ENCODE results near the gene NUP62.
"Not testable (repeated sequence)": the region's sequence is repeated elsewhere in the genome, so short reads cannot be mapped to it uniquely, and the experiment has no call there.

NUP62 gene

DNA sequence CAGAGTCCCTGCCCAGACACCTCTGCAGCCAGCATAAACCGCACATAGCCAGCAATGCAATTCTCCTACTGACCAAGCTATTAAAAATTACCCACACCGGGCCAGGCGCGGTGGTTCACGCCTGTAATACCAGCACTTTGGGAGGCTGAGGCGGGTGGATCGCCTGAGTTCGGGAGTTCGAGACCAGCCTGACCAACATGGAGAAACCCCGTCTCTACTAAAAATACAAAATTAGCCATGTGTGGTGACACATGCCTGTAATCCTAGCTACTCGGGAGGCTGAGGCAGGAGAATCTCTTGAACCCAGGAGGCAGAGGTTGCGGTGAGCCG, 4.5 kb downstream of the NUP62 start:
- not testable (repeated sequence) for DNase-seq

DNA sequence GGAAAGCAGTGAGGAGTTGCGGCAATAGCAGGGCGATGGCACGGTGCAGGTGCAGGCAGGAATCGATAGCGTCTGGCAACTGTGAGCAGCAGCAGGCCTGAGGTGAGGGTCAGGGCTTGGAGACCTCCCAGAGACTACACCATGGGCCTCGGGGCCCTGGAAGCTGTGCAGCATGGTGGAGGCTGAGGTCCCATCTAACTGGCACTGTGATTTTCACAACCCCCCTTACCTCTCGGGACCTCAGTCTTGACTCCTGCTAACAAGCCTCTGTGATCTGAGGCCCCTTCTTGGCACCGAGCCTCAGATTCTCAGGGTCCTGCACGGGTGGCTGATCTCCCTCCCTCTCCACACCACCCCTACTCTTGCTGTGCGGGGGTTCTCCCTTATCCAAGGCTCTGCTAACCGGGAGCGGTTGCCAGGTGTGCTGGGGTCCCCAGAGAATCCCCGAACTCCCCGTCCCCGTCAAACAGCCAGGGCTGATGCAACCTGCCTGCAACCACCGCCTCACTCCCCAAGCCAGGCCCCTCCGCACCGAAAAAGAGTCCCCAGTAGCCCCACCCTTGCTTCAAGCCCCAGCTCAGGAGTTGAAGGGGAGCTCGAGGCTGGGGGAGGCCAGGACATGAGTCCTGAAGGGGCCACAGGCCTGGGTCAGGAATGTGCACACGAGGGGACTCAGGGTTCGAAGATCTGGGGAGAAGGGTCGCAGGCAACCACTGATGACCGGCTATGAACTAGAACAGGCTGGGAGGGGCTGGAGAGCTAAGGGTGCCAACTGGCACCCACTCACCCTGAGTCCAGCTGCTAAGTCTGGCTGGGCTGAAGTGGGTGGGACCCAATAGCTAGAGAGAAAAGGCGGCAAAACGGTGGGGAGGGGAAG, 5.1 kb downstream of the NUP62 start:
- no peak for DNase-seq

DNA sequence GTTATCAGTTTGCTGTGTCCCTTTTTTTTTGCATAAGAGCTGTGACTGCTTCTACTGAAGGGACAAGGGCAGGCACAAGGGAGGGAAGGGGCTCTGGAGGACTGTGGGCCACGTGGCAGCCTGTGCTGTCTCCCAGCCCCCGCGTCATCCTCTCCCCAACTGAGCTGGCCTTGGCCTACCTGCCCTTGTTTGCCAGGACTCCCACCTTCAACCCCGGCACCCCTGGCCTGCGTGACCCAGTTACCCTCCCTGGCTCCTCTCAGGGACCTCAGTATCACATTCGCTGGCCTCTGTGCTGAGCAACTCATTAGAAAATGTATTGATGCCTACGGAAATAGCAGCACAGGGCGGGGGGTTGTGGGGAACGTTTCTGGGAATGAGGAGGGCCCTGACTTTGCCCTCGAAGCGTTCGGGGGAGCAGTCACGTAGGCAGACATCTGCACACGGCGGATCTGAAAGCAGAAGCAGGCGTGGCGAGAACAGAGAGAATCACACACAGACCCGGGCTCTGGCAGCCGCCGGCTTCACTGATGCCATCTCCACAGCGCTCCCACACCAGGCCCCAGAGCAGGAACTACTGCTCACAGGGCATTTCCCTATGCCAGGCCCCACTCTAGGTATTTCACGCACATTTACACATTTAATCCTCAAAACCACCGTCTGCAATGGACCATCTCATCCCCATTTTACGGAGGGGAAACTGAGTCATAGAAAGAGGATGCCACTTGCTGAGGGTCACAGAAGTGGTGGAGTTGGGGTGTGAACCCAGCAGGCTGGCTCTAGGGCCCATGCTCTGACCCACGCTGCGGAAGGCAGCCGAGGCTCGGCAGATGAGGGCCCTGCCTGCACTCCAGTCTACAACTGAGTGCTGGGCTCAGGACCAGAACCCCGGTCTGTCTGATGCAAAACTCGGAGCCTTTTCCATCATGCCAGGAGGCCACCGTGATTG, 6.0 kb downstream of the NUP62 start:
- DNase-seq = no peak

DNA sequence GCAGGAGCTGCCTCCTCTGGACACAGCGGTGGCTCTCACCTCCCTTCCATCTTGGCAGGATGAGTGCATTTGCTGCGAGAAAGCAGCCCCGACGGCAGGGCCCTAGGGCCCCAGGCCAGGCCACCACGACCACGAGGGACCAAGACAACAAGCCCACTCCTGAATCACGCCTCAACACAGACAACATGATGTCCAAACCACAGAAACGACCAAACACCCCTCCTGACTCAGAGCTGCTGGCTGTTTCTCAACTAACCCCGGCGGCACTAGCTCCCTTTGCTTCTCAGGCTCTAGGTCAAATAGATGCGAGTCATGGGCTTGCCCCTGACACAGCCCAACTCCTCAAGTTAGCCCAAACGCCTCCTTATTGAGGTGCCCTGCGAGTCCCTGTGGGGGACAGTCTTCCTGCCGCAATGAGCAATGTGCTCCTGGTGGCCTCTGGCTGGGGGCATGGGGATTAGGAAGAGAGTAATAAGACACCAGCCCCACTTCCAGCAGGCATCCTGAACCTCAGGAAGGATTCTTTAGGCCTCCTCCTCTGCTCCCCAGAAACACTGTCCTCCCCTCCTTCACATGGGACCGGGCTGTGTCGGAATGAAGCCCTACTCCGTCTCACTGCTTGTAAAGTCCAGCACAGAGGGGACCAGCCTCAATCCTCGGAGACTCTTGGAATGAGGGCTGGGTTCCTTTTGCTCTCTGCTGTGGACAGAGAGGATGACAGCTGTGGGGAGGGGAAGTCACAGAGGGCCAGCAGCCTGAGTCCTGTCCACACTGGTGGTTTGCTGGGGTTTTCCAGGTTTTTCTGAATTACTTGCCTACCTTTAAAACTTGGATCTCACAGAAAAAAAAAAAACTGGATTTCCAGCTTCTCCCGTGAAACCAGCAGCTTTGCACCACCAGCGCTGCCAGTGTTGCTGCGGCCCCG, 7.2 kb downstream of the NUP62 start:
- DNase-seq = no peak

DNA sequence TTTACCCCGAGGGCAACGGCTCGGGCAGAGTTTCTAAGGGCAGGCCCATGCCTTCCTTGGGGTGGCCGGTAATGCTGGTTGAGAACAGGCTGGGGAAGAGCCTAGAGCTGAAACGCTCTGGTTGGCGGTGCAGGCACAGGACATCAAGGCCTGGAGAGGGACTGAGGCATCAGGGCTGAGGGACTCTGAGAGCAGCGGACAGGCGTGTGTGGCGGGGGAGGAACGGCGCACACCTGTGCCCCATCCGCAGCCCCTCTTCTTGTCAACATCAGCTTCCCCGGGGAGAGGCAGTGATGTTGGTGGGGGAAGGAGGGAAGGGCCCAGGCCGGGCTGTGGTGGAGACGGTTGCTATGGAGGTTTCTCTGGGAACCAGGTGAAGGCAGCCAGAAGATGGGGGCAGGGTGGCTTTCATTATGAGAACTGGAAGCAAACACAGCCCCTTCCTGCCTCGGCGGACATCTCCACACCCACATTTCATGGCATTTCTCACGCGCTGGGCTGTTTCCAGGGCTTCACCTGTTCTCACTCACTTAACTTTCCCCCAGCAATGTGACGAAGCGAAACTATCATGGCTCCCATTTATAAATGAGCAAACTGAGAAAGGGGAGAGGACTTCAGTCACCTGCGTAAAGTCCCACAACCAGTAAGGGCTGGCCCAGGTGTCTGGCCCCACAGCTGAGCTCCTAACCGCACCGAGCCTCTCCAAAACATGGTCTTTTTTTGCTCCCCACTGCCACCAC, 8.5 kb downstream of the NUP62 start:
- DNase-seq = no peak

DNA sequence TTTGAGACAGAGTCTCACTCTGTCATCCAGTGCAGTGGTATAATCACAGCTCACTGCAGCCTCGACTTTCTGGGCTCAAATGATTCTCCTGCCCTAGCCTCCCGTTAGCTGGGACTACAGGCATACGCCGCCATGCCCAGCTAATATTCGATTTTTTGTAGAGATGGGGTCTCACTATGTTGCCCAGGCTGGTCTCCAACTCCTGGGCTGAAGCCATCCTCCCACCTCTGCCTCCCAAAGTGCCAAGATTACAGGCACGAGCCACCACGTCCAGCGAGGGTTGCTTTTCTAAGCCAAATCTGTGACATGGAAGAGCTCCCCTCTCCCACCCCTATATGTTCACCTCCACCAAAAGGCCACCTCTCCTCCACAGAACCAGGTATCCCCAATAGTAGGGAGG, 11.2 kb downstream of the NUP62 start:
- no peak for DNase-seq

DNA sequence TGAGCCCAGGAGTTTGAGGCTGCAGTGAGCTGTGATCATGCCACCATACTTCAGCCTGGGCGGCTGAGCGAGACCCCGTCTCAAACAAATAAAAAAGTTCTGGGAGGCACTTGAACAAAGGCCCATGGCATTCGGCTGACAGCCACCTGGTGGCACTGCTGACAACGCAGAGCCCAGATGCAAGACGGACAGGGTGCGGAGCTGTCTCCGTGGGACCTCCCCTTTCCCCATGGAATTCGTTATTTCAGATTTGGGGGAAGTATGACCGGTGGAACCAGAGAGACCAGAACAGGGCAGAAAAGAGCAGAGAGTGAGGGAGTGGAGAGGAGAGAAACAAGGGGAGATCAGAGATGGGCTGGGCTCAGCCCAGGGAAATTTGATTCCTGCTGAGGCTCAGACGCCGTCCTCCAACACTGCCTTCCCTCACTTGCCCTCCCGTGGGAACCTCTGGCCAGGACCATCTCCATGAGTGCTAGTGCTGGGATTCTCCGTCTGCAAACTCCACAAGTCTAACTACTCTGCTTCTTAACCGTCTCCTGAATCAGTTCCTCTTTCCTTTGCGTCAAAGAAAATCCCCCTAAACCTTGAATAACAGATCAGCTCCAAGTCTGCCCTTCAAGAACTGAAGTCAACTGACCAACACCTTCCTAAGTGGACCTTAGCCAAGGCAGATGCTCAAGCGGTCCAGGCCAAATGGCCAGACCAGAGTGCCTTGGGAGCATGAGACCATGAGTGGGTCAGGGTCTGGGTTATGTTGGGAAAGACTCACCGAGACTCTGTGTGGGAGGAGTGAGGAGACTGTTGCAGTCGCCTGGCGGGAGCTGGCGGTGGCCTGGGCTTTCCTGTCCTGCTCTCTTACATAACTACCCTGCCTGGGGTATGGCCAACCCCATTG, 12.2 kb downstream of the NUP62 start:
- DNase-seq = no peak

DNA sequence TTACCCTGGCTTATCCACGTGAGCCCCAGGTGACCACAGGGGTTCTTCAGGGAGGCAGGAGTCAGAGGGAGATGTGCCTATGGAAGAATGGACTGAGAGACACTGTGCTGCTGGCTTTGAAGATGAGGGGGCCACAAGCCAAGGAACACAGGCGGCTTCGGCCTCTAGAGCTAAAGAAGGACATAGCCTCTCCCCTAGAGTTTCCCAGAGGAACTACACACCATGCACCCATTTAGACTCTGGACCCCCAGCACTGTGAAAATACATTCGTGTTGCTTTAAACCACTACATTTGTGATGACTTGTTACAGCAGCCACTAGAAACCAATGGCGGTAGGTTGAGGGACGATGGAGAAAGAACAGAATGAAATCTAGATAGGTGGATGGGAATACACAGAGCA, 14.0 kb downstream of the NUP62 start:
- no peak for DNase-seq

DNA sequence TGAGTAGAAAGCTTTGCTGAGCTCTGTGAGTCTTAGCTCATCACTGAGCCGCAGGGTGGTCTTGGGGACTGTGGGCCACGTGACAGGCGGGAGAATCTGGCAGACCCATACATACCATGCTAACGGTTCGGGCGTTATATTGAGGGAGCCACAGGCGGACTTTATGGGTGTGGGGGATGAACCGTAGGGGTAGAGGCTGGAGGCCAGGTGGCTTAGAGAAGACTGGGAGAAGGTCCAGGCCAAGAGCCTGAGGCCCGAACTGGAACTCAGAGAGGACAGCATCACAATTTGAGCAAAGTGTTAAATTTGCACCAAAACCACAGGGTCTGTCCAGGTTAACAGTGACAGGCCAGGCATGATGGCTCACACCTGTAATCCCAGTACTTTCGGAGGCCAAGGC, 15.6 kb downstream of the NUP62 start:
- DNase-seq = no peak

DNA sequence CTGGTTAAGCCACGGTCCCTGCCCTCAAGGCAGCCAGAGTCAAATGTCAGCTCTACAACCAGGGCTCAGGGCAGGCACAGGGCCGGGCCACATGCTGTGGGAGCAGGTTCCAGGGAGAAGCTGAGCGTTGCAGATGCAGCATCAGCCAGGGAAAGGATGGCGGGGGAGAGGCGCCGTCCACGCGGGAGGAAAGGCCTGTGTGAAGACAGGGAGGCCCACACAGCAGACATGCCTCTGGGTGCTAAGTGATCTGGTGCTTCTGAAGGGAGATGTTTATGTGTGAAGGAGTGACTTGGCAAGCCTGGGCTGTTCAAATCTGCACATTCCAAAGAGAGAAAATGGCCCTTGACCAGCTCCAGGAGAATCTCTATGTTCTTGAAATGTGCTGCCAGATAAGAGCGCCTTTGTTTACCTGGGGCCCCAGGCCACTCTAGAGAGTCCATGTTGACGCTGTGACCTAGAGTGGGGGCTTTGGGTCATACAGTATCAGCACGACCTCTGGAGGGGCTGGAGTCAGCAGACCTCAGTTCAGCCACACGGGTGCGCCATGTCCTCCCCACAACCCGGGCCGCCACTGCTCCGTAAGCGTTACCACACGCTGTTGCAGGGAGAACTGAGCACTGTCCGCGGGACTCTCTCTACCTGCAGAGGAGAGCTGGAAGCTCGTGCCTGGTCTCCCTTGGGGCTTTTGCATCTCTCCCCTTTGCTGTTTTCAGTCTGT, 16.2 kb downstream of the NUP62 start:
- DNase-seq = no peak

DNA sequence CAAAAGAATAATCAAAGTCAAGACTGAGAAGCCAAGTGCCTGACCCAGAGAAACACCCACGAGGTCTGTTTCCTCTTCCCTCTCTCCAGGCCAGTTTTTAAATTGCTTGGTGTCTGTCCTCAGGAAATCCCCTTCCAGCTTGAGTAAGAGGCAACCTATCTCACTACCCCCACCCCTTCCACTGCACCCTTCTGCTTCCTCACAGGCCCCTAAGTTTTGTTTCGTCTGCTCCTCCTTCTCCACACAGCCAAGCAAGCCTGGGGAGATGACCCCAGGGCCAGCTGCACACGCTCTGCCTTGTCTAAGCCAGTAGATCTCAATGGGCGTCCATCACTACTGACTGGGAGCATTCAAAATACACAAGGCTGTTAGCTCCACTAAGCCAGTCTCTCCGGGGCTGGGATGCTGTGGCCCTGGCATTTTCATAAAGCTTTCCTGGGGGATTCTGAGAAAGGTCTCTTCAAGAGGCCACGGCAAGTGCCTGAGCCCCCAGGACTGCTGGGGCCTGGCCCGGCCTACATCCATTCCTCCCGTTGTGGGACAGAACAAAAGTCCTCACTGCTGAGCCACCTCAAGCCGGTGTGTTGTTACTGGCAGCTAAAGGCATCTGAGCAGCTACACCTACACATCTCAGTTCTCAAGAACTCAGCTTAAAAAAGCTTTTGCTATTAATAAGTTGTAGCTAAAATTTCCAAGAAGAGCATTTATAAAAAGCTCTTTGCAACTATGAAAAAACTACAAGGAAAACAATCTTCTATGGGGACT, 17.7 kb downstream of the NUP62 start:
- peak; percentile 37 for DNase-seq

DNA sequence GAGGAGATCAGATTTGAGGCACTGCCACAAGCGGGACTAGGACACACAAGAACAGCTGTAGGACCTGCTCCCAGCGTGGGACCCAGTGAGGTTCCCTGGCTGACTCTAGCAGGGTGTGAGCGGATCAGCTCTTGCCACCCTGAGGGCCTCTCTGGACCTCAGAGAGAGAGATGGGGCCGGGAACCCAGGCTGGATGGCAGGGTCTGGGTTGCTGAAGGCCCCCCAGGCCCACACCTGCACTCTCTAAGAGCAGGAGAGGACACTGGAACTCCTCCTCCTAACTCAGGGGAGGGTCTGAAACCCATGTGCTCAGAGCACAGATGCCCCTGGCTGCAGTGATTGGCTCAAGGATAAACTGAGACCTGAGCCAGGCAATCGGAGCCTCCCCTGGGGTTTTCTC, 19.1 kb downstream of the NUP62 start:
- DNase-seq = no peak

DNA sequence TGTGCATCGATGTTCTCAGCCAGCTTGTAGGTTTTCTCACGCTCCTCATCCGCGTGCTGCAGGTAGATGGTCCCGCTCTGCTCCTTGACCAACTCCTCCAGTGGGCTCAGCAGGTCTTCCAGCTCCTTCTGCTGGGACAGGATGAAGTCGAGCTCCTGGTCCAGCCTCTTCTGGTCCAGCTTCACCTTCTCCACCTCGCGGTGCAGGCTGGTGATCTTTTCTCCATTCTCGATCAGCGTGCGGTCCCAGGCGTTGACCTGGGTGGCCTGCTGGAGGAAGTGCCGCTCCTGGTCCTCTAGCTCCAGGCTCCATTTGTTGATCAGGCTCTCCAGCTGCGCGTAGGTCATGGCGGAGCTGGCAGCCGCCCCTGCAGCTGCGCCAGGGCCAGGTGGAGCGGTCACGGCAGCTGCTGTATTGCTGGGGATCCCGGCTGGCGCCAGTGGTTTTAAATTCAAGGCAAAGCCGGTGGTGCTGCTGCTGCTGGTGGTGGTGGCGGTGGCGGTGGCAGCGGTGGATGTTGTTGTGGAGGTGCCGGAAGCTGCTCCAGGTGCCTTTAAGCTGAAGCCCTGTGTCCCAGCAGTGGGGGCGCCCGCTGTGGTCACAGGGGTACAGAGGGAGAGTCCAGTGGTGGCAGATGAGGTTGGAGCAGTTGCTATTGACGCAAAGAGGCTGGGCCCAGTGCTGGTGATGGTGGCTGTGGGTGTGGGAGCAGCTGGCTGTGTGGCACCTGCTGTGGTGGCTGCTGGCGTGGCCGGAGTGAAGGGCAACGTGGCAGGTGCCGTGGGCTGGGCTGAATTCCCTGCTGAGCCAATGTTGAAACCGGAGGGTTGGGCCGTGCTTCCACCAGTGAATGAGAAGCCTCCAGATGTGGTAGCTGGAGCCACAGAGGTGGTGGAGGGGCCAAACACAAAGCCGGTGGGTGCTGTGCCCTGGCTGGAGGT, 20.6 kb downstream of the NUP62 start:
- no peak for DNase-seq

DNA sequence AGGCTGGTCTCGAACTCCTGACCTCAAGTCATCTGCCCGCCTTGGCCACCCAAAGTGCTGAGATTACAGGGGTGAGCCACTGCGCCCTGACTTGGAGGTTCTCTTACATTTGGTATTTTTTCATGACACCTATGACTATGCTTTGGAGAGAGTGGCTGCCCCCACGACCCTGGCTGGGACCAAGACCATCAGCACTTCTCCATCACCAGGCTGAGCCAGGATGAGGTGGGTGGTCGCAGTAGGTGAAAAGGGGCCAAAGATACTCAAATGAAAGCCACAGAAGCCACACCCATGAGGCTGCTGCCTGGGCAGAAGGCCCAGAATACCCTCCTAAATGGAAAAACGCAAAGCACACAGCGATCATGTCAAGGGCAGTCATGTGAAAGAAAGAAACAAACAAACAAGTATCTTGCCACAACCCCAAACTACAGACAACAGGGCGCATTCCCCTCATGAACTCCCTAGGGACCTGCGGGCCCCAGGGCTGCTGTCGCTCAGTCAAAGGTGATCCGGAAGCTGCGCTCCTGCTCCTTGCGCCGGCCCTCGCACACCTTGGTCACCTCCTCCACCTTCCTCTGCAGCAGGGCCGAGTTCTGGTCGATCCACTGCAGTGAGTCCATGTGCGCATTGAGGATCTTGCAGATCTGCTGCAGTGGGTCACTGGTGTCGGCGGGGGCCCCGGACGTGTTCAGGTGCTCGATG, 21.4 kb downstream of the NUP62 start:
- no peak for DNase-seq

DNA sequence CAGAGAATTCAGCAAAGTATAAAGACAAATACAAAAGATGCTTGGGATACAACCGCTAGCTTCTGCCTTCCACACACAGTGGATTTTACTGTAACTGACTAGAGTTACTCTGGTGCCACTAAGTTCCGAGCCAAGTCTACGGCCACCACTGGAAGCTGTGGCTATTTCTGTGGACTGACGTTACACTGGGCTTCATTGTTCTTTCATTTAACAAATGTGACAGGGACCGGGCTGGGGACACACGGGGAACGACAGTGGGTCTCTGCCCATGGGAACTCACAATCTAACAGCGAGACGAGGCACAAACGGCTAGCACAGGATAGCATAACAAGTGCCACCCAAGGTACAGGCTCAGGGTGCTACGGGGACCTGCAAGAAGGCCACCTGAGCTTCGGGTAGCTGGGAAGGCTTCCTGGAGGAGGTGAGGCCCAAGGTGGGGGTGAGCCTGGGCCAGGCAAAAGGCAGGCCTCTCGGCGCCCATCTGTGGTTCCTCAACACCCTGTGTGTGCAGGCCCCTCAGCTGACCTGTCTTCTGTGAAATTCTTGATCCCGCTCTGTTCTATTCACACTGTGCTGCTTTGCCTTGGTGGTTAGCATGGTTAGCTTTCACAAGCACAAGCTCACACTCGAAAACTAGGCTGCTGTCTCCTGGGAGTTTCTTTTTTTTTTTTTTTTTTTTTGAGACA, 22.3 kb downstream of the NUP62 start:
- no peak for DNase-seq

DNA sequence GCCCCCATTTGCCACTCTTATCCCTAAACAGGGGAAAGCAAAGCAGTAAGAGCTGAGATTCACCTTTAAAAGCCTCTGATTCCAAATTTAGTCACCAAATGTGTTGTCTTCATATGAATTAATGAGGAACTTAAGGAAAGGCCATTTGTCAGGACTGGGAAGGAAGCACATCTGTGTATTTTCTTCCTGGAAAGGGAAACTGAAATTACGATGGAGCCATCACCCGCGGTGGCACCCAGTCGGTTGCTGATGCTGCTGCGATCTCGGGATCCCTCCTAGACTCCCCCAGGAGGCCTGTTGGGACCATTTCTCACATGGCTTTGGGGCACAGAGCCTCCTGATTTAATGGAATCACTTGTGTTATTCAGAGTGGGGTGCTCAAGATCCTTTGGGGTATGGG, 25.2 kb downstream of the NUP62 start:
- no peak for DNase-seq
